ENCODE data around the gene RERE. TPM values are rescaled to one million over a fixed set of nuclear protein-coding genes. Genes with fewer than 3 reads are reported as not detected.
A peak's percentile ranks its signal among the peaks of the same experiment; 100 is the strongest.

Gene RERE
- total RNA-seq, 1 experiment from 2014 or later: 40.6 TPM

GRCh38 chr1:8815582-8816151 is 1.8 kb downstream of the RERE start:
- Histone ChIP-seq H3K4me1 (ENCODE audit: control insufficient read depth in 1 of 2, insufficient read depth in 2 of 2, low read length in 2 of 2) (peaks cover 11 to 33% of the 10 kb centered on the region in 2 experiments; a peak in 3 of 4 replicates), H3K9ac (ENCODE audit: low read length) (peak overlapping the region; percentile 91)
- CTCF ChIA-PET: interaction anchor here (1.0 to 1.9 kb wide), 3 partner anchors 10 to 48 kb away, joined by 3 to 14 read pairs (median 10); no protein-coding TSS in a partner anchor

More at GRCh38 chr1:8815582-8816151, 1.8 kb downstream of the RERE start:
- no peak overlapping the region for H3K27ac ChIP-seq (ENCODE audit: low read depth, low read length)
- H3K4me3 ChIP-seq (replicated peaks in 1 of 2; ENCODE audit: low read depth in 1 of 2, low read length in 2 of 2): peak overlapping the region; percentile 83 to 84; a peak in 2 of 4 replicates
- peak overlapping the region; percentile 93 for H3K4me2 ChIP-seq (ENCODE audit: low read length)
- H3K9me2 ChIP-seq (ENCODE audit: insufficient read depth): no peaks in the 10 kb centered on the region
- DNase-seq (ENCODE audit: low read depth, low spot score) (no peak), ATAC-seq (no peak)
- H2AFZ ChIP-seq (ENCODE audit: low read depth, low read length, poor library complexity, severe bottlenecking): no peak overlapping the region
- H3K9me3 ChIP-seq (ENCODE audit: control insufficient read depth in 1 of 2, insufficient read depth in 1 of 2, low read depth in 1 of 2, low read length in 2 of 2): no peaks in the 10 kb centered on the region
- no peaks in the 10 kb centered on the region for H3K36me3 ChIP-seq (ENCODE audit: control insufficient read depth in 1 of 2, insufficient read depth in 2 of 2, low read length in 2 of 2)
- TF ChIP-seq CEBPB (IDR thresholded peaks at IDR 0.05; ENCODE audit: low read depth) (no peak), POLR2AphosphoS5 (IDR thresholded peaks at IDR 0.05; ENCODE audit: low read depth, low read length) (no peak), POLR2A (IDR thresholded peaks at IDR 0.05; ENCODE audit: borderline replicate concordance, extremely low read depth, insufficient read depth, insufficient read length) (no peak), SIN3A (IDR thresholded peaks at IDR 0.05; ENCODE audit: low read depth) (no peak), MAX (IDR thresholded peaks at IDR 0.05) (no peak), CTCF (IDR thresholded peaks at IDR 0.05 in 2 of 3, conservative IDR thresholded peaks at IDR 0.05 in 1 of 3; ENCODE audit: borderline replicate concordance in 1 of 3, insufficient read depth in 1 of 3, low read depth in 2 of 3, low read length in 2 of 3) (no peak), ATF3 (IDR thresholded peaks at IDR 0.05) (no peak), REST (IDR thresholded peaks at IDR 0.05; ENCODE audit: low read depth) (no peak), EZH2phosphoT487 (IDR thresholded peaks at IDR 0.05; ENCODE audit: borderline replicate concordance) (no peak), JUND (IDR thresholded peaks at IDR 0.05) (no peak), SP1 (IDR thresholded peaks at IDR 0.05; ENCODE audit: low read depth) (no peak), YY1 (IDR thresholded peaks at IDR 0.05; ENCODE audit: extremely low read depth, insufficient replicate concordance, low read depth, low read length) (no peak), FOSL1 (IDR thresholded peaks at IDR 0.05; ENCODE audit: low read depth) (no peak), ZFX (IDR thresholded peaks at IDR 0.05) (no peak), RAD21 (IDR thresholded peaks at IDR 0.05; ENCODE audit: low read depth) (no peak), ELF1 (IDR thresholded peaks at IDR 0.05; ENCODE audit: borderline replicate concordance, low read depth) (no peak), ZNF274 (IDR thresholded peaks at IDR 0.05; ENCODE audit: low read depth, low read length) (no peak), SRF (IDR thresholded peaks at IDR 0.05; ENCODE audit: low read depth) (no peak)
- ChIA-PET POLR2A (no interaction called here), RAD21 (ENCODE audit: low non-redundant PET in 1 of 2, low total read pairs in 2 of 2, uncharacterized antibody in 2 of 2, unreplicated experiment in 2 of 2) (interaction anchor here (1.2 to 1.8 kb wide), 2 partner anchors 33 kb away, joined by 3 to 8 read pairs; no protein-coding TSS in a partner anchor)
- peaks cover 63% of the 10 kb centered on the region for H3K79me2 ChIP-seq (ENCODE audit: insufficient read depth, low read length)
- H3K27me3 ChIP-seq (ENCODE audit: insufficient read depth, low read length): no peaks in the 10 kb centered on the region
- no peaks in the 10 kb centered on the region for H4K20me1 ChIP-seq (ENCODE audit: insufficient read depth)
- intact Hi-C loops (cut with micrococcal nuclease): no loop called here
- no TSS peak for BruUV-seq (replicated peaks)
